Stimulated activated CD8-positive, alpha-beta memory T cell treated with anti-CD3 and anti-CD28 coated beads, Interleukin-4, amount 100 ng/mL, for 4 hours (primary cell): ENCODE results near the gene UNC45A.
"Not testable (repeated sequence)": the region's sequence is repeated elsewhere in the genome, so short reads cannot be mapped to it uniquely, and the experiment has no call there.

Source experiments
- DNase-seq, 2 donors: peaks; one replicate each; pipeline ENCODE4 v3.0.0-alpha.2; 2020; ENCODE audit warnings: low read depth in 2 of 2, low spot score in 1 of 2

Gene UNC45A

GRCh38 chr15:90934949-90935751 lies at the start of gene UNC45A:
TSS of gene UNC45A (plus strand) at chr15:90935285. CDS start at chr15:90935325, 40 bp downstream.
- DNase-seq: peak; percentile 89

- peak; percentile 58 to 64 for DNase-seq
Measured at GRCh38 chr15:90885432-90886290, 49.4 kb upstream of the UNC45A start.

GRCh38 chr15:90886291-90886614 lies 48.8 kb upstream of the UNC45A start:
- DNase-seq: no peak

- no peak for DNase-seq
Measured at GRCh38 chr15:90887037-90887481, 48.0 kb upstream of the UNC45A start.

- DNase-seq: no peak
Measured at GRCh38 chr15:90889313-90889730, 45.8 kb upstream of the UNC45A start.

GRCh38 chr15:90889736-90890456 lies 45.2 kb upstream of the UNC45A start:
- DNase-seq: no peak

- no peak for DNase-seq
Measured at GRCh38 chr15:90890839-90891238, 44.2 kb upstream of the UNC45A start.

- DNase-seq: no peak
Measured at GRCh38 chr15:90891346-90891949, 43.6 kb upstream of the UNC45A start.

GRCh38 chr15:90892023-90892422 lies 43.1 kb upstream of the UNC45A start:
- DNase-seq: no peak

GRCh38 chr15:90892498-90893174 lies 42.4 kb upstream of the UNC45A start:
- no peak for DNase-seq

- DNase-seq: no peak
Measured at GRCh38 chr15:90893175-90894090, 41.7 kb upstream of the UNC45A start.

GRCh38 chr15:90895571-90896117 lies 39.4 kb upstream of the UNC45A start:
- no peak for DNase-seq

GRCh38 chr15:90897131-90897655 lies 37.9 kb upstream of the UNC45A start:
- DNase-seq: not testable (repeated sequence)

GRCh38 chr15:90901175-90902039 lies 33.7 kb upstream of the UNC45A start:
- no peak for DNase-seq

- peak; percentile 35 to 40 for DNase-seq
Measured at GRCh38 chr15:90902040-90902839, 32.8 kb upstream of the UNC45A start.

GRCh38 chr15:90902840-90903732 lies 32.0 kb upstream of the UNC45A start, which contains the start of gene MAN2A2:
TSS of gene MAN2A2 (plus strand) at chr15:90903302. CDS start at chr15:90904208, 906 bp downstream.
- DNase-seq: peak; percentile 58 to 69
